Brain pericyte (primary cell): ENCODE data around the gene SLC22A17.

ENCODE experiments used
- DNase-seq: peaks from one replicate; pipeline ENCODE4 v3.0.0-alpha.2; 2012; ENCODE audit warnings: low read depth, low spot score

SLC22A17 gene

GRCh38 chr14:23362200-23362599 is 9.5 kb upstream of the SLC22A17 start:
- DNase-seq, result no peak

GRCh38 chr14:23361763-23362162 is 9.1 kb upstream of the SLC22A17 start:
- DNase-seq, result no peak

GRCh38 chr14:23361320-23361719 is 8.6 kb upstream of the SLC22A17 start:
- DNase-seq, result no peak

GRCh38 chr14:23360496-23360895 is 7.8 kb upstream of the SLC22A17 start:
- DNase-seq, result no peak

- DNase-seq, result no peak
Observed at GRCh38 chr14:23359722-23360447, 7.2 kb upstream of the SLC22A17 start.

GRCh38 chr14:23359167-23359626 is 6.5 kb upstream of the SLC22A17 start:
- no peak for DNase-seq

GRCh38 chr14:23358553-23359166 is 6.0 kb upstream of the SLC22A17 start:
- no peak for DNase-seq

GRCh38 chr14:23358042-23358441 is 5.4 kb upstream of the SLC22A17 start:
- DNase-seq, result no peak

GRCh38 chr14:23357261-23357660 is 4.6 kb upstream of the SLC22A17 start:
- no peak for DNase-seq

GRCh38 chr14:23356662-23357061 is 4.0 kb upstream of the SLC22A17 start:
- DNase-seq, result no peak

- no peak for DNase-seq
Observed at GRCh38 chr14:23355871-23356435, 3.3 kb upstream of the SLC22A17 start.

GRCh38 chr14:23354990-23355389 is 2.3 kb upstream of the SLC22A17 start:
- no peak for DNase-seq

GRCh38 chr14:23353433-23353780 is 720 bp upstream of the SLC22A17 start:
- no peak for DNase-seq

GRCh38 chr14:23351681-23352505 is 794 bp downstream of the SLC22A17 start:
- DNase-seq, result no peak

- no peak for DNase-seq
Observed at GRCh38 chr14:23349156-23349845, 3.4 kb downstream of the SLC22A17 start.

GRCh38 chr14:23348297-23348655 is 4.4 kb downstream of the SLC22A17 start:
- no peak for DNase-seq

- no peak for DNase-seq
Observed at GRCh38 chr14:23347406-23348296, 5.0 kb downstream of the SLC22A17 start.

GRCh38 chr14:23346693-23347405 is 5.8 kb downstream of the SLC22A17 start:
- DNase-seq, result no peak

GRCh38 chr14:23345987-23346692 is 6.5 kb downstream of the SLC22A17 start:
- no peak for DNase-seq
